AG09309 (cell line): ENCODE results near the gene RPRD2.

ENCODE experiments used
- DNase-seq: peaks from one replicate; pipeline ENCODE4 v3.0.0-alpha.2; 2010; ENCODE audit warnings: low read depth
- H3K4me3 ChIP-seq: 2 replicates; pipeline ENCODE4 v1.5.1; 2011; ENCODE audit warnings: mild to moderate bottlenecking, low read depth, low read length, moderate library complexity; ENCODE audit not compliant: control insufficient read depth
- TF ChIP-seq, protein P1 (sequence below): IDR thresholded peaks from 2 replicates; pipeline ENCODE4 v1.5.1; 2011; ENCODE audit warnings: mild to moderate bottlenecking, low read depth, low read length, inconsistent platforms; ENCODE audit not compliant: insufficient read depth, control insufficient read depth; ENCODE audit errors: missing control alignments

The RPRD2 gene

DNA sequence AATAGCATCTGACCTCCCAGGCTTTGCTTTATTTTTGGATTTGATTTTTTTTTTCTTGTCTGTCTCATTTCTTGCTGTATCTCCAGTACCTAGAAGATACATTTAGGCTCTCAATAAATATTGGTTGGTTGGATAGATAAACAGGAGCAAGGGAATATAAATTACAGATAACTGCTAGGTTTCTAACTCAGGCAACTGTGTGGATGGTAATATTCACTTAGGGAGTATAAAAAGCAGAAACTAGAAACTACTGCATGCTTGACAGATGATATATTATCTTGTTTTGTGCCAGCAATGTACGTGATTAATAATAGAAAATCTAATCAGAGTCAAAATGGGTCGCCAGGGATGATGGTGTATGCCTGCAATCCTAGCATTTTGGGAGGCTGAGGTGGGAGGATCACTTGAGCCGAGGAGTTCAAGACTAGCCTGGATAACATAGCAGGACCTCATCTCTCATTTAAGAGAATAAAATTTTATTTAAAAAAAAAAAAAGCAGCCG lies 92.2 kb downstream of the RPRD2 start:
- DNase-seq = no peak
- no peak overlapping the region for H3K4me3 ChIP-seq
- TF ChIP-seq, protein P1, sequence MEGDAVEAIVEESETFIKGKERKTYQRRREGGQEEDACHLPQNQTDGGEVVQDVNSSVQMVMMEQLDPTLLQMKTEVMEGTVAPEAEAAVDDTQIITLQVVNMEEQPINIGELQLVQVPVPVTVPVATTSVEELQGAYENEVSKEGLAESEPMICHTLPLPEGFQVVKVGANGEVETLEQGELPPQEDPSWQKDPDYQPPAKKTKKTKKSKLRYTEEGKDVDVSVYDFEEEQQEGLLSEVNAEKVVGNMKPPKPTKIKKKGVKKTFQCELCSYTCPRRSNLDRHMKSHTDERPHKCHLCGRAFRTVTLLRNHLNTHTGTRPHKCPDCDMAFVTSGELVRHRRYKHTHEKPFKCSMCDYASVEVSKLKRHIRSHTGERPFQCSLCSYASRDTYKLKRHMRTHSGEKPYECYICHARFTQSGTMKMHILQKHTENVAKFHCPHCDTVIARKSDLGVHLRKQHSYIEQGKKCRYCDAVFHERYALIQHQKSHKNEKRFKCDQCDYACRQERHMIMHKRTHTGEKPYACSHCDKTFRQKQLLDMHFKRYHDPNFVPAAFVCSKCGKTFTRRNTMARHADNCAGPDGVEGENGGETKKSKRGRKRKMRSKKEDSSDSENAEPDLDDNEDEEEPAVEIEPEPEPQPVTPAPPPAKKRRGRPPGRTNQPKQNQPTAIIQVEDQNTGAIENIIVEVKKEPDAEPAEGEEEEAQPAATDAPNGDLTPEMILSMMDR = no peak

DNA sequence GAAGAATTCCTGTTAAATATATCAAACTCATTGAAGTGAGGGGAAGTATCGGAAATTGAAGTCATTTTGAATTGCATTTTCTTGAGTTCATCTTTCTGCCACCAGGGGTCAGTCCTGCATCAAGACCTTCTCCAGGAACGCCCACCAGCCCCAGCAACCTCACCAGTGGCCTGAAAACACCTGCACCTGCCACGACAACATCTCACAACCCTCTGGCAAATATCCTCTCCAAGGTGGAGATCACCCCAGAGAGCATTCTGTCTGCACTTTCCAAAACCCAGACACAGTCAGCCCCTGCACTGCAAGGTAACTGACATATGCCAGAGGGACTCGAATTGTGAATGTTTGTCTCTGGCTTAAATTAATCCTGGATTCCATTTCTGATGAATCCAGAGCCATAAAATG lies 100.5 kb downstream of the RPRD2 start:
- DNase-seq = no peak
- no peak overlapping the region for H3K4me3 ChIP-seq
- TF ChIP-seq, protein P1 = peak; percentile 76

DNA sequence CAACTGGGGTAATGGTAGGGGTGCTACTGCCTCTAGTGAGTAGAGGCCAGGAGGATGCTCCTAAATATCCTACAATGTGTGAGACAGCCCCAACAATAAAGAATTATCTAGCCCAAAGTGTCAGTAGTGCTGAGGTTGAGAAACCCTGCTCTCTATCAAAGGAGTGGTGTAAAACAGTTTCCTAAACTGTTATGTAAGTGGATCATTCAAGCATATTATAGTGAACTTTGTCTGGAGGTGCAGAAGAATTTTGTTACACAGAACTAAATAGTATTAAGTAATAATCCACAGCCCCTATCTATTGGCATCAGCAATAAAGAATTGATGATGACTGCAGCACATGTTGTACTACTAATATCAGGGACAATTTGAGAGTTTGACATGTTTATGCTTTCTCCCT lies 103.0 kb downstream of the RPRD2 start:
- TF ChIP-seq, protein P1 = no peak
- no peak overlapping the region for H3K4me3 ChIP-seq
- DNase-seq = no peak

DNA sequence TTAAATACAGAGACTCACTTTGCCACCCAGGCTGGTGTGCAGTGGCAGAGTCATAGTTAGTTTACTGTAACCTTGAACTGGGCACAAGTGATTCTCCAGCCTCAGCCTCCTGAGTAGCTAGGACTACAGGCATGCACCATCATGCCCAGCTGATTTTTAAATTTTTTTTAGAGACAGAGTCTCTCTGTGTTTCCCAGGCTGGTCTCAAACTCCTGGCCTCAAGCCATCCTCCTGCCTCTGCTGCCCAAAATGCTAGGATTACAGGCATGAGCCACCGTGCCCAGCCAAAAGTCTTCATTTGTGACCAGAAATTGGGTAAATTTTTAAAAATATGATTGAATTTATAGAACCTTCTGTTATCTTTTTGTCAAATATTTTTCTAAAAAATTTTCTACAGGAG lies 105.3 kb downstream of the RPRD2 start:
- H3K4me3 ChIP-seq = no peak overlapping the region
- DNase-seq = no peak
- TF ChIP-seq, protein P1 = no peak

DNA sequence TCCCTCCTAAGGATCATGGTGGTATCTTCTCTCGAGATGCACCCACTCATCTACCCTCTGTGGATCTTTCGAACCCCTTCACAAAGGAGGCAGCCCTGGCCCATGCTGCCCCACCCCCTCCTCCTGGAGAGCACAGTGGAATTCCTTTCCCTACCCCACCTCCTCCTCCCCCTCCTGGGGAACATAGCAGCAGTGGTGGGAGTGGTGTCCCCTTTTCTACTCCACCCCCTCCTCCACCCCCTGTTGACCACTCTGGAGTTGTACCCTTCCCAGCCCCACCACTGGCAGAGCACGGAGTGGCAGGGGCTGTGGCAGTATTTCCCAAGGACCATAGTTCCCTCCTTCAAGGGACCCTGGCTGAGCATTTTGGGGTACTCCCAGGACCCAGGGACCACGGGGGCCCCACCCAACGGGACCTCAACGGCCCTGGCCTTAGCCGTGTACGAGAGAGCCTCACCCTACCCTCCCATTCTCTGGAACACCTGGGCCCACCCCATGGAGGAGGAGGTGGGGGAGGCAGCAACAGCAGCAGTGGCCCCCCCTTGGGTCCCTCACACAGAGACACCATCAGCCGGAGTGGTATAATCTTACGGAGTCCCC lies 108.8 kb downstream of the RPRD2 start:
- DNase-seq = no peak
- H3K4me3 ChIP-seq = no peak overlapping the region
- TF ChIP-seq, protein P1 = no peak

DNA sequence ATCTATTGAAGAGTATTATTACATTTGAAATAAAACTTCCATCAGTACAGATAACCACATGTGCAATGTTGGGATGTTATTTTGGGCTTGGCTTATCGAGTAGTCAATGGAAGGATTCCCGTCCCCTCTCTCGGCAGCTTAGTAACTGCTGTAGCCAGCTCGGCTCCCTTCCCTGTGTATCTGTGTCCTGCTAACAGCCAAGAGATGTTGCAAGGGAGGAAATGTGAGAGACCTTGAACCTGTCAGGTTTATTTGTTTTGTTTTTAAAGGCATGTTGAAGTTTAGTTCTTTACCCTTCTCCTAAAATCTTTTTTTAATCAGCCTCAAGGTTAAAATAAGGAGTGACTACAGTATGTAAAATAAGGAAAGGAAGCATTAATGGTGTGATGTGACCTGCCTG lies 109.7 kb downstream of the RPRD2 start:
- DNase-seq = no peak
- no peak overlapping the region for H3K4me3 ChIP-seq
- TF ChIP-seq, protein P1 = no peak
